GM12891 (cell line): ENCODE measurements around the gene ZNF516.

Experiments
- DNase-seq: peaks from one replicate; pipeline ENCODE4 v3.0.0; 2011; ENCODE audit warnings: low spot score; ENCODE audit not compliant: insufficient read length
- FAIRE-seq: peaks from 2 replicates; lab custom pipeline; 2011; peaks lifted over from hg19 to GRCh38; lab: Jason Lieb, UNC
- PAX5 ChIP-seq: IDR thresholded peaks from 2 replicates; pipeline ENCODE4 v1.6.1; 2011; ENCODE audit warnings: low read length, moderate library complexity, mild to moderate bottlenecking; ENCODE audit not compliant: insufficient read depth, severe bottlenecking
- POLR2A ChIP-seq: IDR thresholded peaks from 2 replicates; pipeline ENCODE4 v1.6.1; 2011; ENCODE audit warnings: low read depth, low read length, control low read depth
- POLR2AphosphoS5 ChIP-seq: IDR thresholded peaks from 2 replicates; pipeline ENCODE4 v1.6.1; 2011; ENCODE audit warnings: low read depth, low read length, control low read depth
- POU2F2 ChIP-seq: IDR thresholded peaks from 2 replicates; pipeline ENCODE4 v1.6.1; 2011; ENCODE audit warnings: low read depth, mild to moderate bottlenecking, control low read depth, low read length, moderate library complexity
- SPI1 ChIP-seq: IDR thresholded peaks from 2 replicates; pipeline ENCODE4 v1.6.1; 2011; ENCODE audit warnings: low read depth, low read length, control low read depth
- TAF1 ChIP-seq: IDR thresholded peaks from 2 replicates; pipeline ENCODE4 v1.6.1; 2011; ENCODE audit warnings: low read depth, low read length, control low read depth

ZNF516 gene

DNA sequence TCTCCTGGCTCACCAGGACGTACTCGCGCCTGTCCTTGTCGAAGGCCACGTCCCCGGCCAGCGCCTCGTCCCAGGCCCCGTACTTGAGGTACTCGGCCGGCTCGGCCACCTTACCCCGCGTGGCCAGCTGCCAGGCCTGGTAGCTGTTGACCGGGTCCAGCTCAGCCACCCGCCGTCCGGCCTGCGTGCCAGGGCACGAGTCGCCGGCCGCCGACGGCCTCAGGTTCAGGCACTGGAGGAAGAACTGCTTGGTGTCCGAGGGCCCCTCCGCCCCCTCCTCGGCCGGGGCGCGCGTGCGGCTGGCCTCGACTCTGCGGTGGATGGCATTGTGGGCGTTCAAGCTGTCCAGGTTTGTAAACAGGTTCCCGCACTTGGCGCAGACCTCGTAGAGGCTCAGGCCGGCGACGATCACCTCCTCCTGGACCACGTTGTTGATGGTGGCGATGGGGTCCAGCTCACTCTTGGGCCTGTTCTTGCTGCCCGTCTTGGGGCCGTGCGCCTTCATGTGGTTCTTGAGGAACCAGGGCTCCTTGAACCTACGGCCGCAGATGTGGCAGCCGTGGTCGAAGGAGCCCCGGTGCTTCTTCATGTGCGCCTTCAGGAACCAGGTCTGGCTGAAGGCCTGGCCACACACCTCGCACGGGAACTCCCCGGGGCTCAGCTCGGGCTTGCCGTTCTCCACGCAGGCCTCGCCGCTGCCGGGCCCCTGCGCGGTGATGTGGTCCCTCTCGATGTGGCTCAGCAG, 53.2 kb downstream of the ZNF516 start:
- no peak for DNase-seq
- no peak for TF ChIP-seq PAX5
- TF ChIP-seq TAF1 = no peak
- TF ChIP-seq SPI1 = no peak
- TF ChIP-seq POU2F2 = no peak
- no peak for TF ChIP-seq POLR2AphosphoS5
- no peak for TF ChIP-seq POLR2A
- FAIRE-seq = no peak

- TF ChIP-seq PAX5 = no peak
- no peak for TF ChIP-seq TAF1
- TF ChIP-seq POLR2A = no peak
- TF ChIP-seq POU2F2 = no peak
- TF ChIP-seq POLR2AphosphoS5 = no peak
- TF ChIP-seq SPI1 = no peak
- FAIRE-seq (no peak), DNase-seq (no peak)
Observed at GRCh38 chr18:76441002-76441667, 53.9 kb downstream of the ZNF516 start.

- DNase-seq = no peak
- TF ChIP-seq POU2F2 = no peak
- no peak for TF ChIP-seq TAF1
- no peak for TF ChIP-seq SPI1
- no peak for TF ChIP-seq POLR2AphosphoS5
- TF ChIP-seq PAX5 = no peak
- no peak for TF ChIP-seq POLR2A
- FAIRE-seq = no peak
Observed at GRCh38 chr18:76437910-76438309, 57.1 kb downstream of the ZNF516 start.

DNA sequence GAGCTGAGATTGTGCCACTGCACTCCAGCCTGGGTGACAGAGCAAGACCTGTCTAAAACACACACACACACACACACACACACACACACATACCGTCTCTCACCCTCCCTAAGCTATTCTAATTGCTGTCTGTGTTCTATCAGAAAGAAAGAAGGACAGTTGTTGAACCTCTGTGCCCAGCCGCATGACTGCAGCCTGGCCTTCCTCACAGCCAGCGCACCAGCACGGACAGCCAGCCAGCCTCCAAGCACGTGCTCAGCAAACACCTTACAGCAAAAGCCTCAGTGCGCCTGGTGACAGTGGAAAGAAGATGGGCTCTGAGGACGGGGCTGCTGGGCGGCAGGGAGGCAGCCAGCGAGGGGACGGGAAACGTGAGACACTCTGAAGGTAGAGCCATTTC, 58.0 kb downstream of the ZNF516 start:
- no peak for FAIRE-seq
- no peak for DNase-seq
- TF ChIP-seq PAX5 (no peak), TAF1 (no peak), SPI1 (no peak), POLR2AphosphoS5 (no peak), POU2F2 (no peak), POLR2A (no peak)

DNA sequence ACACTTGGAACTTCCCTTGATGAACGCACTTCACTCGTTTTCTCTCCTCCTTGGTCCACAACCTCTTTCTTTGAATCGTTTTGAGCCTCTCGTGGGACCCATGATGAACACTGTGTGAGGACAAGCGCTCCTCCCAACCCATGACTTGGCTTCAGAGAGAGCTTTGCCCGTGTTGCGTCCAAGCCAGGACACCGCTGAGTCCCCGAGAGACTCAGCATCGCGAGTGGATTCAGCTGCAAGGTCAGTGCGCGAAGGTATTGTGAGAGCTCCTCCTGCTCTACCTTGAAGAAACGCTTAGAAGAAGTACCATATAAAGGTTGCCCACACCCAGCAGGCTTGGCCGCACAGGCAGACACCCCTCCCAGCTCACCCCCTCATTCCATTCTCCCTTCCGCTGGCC, 58.7 kb downstream of the ZNF516 start:
- FAIRE-seq = no peak
- no peak for TF ChIP-seq POLR2AphosphoS5
- TF ChIP-seq TAF1 = no peak
- TF ChIP-seq POLR2A = no peak
- no peak for TF ChIP-seq POU2F2
- TF ChIP-seq PAX5 = no peak
- no peak for TF ChIP-seq SPI1

DNA sequence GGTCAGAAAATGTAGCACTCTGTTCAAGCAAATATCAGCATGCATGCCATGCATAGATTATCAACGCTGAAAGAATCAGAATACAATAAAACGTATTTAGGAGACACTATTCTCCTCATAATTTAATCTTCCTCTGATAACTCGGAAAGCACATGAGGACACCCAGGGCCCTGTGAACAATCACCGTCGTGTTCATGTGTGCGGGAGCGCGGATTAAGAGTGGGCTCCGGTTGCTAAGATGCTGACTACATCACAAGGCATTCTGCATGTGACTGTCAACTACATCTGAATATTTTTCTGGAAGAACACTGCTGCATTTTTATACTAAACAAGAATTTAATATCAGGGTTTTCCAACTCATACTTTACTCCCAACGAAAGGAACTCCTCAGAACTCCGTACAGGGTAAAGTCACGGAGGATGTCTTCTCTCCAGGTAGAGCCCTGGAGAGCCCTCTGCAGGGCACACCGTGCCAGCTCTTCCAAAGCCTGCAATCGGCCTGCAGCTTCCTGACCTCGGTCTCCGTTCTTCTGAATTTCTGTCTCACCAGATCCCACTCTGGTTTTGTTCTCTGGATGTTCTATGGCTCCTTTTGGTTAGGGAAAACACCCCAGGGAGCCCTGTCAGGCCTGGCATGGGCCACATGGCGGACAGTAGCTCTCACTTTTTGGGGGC, 59.6 kb downstream of the ZNF516 start:
- no peak for TF ChIP-seq POU2F2
- TF ChIP-seq SPI1 = no peak
- no peak for TF ChIP-seq PAX5
- TF ChIP-seq POLR2A = no peak
- no peak for TF ChIP-seq POLR2AphosphoS5
- no peak for TF ChIP-seq TAF1
- FAIRE-seq (no peak), DNase-seq (no peak)

More for the DNA sequence above, 58.7 kb downstream of the ZNF516 start:
- DNase-seq = no peak

GRCh38 chr18:76434452-76434851, 60.6 kb downstream of the ZNF516 start:
- TF ChIP-seq POLR2A (no peak), TAF1 (no peak), POLR2AphosphoS5 (no peak)
- DNase-seq (no peak), FAIRE-seq (no peak)

DNA sequence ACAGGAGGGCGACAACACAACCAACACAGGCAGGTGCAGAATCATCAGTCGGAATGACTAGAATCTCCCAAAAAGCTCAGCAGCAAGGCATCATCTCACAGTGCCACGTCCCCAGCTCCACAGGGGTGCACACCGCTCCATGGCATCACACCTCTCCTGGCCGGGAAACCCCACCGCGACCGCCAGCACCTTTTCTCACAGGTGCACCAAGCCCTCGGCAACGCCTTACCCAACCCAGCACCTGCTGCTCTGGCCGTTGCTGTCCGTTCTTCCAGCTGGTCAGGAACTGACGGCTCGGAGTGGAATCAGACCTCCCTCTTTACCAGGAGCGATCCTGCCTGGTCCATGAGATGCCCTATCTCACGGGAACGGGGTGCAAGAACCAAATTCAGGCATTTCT, 61.3 kb downstream of the ZNF516 start:
- FAIRE-seq = no peak
- DNase-seq = no peak

DNA sequence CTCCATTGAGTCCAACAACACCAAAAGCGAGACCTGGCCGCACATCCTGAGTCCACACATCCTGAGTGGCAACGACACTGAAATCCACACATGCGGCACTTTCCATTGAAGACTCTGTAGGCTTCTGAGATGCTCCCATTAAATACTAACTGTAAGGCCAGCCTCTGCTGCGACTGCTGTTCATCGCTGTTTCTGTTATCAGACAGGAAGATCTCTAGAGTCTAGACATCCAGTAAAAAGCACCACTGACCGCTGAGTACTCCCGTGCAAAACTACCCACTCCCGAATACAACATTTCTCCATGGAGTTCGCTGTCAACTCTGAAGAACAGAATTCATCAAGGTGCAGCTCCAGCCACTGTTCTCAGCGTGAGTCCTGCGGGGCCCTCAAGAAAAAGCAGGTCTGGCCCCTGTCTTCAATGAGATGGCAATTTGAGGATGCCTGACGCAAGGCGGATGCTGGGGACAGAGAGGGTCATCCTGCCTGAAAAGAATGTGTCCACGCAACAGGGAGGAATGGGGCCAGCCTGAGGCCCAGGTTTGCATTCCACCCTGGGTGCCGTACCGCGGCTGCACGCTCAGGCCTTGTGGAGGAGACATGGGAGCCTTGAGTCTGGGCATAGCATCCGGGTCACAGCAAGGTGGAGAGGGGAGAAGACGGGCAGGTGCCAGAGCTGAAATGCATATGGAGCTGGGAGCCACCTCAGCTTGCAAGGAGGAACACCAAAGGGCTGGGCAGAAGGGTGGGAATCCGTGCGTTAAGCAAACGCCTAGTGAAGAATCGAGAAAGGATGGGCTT, 61.9 kb downstream of the ZNF516 start:
- no peak for FAIRE-seq
- no peak for TF ChIP-seq PAX5
- TF ChIP-seq TAF1 = no peak
- DNase-seq = no peak

More for the DNA sequence above, 61.3 kb downstream of the ZNF516 start:
- no peak for TF ChIP-seq PAX5
- TF ChIP-seq POLR2AphosphoS5 = no peak
- no peak for TF ChIP-seq SPI1
- no peak for TF ChIP-seq POLR2A
- TF ChIP-seq POU2F2 = no peak
- TF ChIP-seq TAF1 = no peak
